ENCODE measurements around the gene SENP8.

SENP8 gene

DNA sequence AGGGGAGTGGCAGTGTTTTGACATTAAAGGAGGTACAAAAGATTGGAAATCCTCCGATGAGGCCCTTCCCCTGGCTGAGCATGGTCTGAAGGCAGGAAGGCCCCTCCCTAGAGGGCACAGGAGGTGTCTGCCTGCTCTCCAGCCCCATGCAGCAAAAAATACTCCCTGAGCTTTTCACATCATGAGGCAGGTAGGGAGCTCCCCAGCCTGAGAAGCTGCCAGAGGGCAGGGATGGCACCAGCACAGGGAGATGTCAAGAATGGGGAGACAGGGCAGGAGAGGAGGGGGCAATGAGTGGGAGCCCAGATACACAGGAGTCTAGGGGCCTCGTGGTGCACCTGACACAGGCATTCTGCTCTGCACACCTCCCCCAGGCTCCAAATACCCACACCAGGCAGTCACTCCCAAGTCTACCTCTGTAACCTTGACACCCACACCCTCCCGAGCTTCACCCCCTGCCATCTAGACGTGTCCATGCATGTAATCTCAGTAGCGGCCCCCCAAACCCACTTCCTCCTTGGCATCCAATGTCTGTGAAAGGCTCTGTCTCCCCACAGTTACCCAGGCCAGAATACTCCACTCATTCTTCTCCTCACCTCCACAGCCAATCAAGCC is 56.5 kb downstream of the SENP8 start:
- Histone ChIP-seq H4K20me1 (ENCODE audit: low read depth, low read length) (no peaks in the 10 kb centered on the region), H2AFZ (ENCODE audit: low read depth, low read length, severe bottlenecking) (no peak overlapping the region), H3K79me2 (ENCODE audit: insufficient read depth, low read length) (no peaks in the 10 kb centered on the region), H3K36me3 (ENCODE audit: low read length) (no peaks in the 10 kb centered on the region), H3K9me3 (ENCODE audit: insufficient read depth, low read length) (no peaks in the 10 kb centered on the region), H3K27ac (ENCODE audit: low read depth, low read length) (no peak overlapping the region), H3K9me2 (replicated peaks; ENCODE audit: insufficient read depth, low read length) (no peaks in the 10 kb centered on the region), H3F3A (ENCODE audit: insufficient read depth) (no peaks in the 10 kb centered on the region), H3K4me3 (ENCODE audit: insufficient read depth, low read length, poor library complexity, severe bottlenecking) (no peak overlapping the region), H3K9ac (ENCODE audit: low read length) (no peak overlapping the region), H3K4me2 (ENCODE audit: low read depth, low read length, poor library complexity, severe bottlenecking) (no peak overlapping the region), H3K27me3 (ENCODE audit: low read length) (no peaks in the 10 kb centered on the region)
- no peak for TF ChIP-seq EZH2phosphoT487 (conservative IDR thresholded peaks at IDR 0.05; ENCODE audit: low read length)
- TF ChIP-seq, protein P1, sequence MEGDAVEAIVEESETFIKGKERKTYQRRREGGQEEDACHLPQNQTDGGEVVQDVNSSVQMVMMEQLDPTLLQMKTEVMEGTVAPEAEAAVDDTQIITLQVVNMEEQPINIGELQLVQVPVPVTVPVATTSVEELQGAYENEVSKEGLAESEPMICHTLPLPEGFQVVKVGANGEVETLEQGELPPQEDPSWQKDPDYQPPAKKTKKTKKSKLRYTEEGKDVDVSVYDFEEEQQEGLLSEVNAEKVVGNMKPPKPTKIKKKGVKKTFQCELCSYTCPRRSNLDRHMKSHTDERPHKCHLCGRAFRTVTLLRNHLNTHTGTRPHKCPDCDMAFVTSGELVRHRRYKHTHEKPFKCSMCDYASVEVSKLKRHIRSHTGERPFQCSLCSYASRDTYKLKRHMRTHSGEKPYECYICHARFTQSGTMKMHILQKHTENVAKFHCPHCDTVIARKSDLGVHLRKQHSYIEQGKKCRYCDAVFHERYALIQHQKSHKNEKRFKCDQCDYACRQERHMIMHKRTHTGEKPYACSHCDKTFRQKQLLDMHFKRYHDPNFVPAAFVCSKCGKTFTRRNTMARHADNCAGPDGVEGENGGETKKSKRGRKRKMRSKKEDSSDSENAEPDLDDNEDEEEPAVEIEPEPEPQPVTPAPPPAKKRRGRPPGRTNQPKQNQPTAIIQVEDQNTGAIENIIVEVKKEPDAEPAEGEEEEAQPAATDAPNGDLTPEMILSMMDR (IDR thresholded peaks at IDR 0.05; ENCODE audit: insufficient read depth, low read length, poor library complexity, severe bottlenecking) = no peak

DNA sequence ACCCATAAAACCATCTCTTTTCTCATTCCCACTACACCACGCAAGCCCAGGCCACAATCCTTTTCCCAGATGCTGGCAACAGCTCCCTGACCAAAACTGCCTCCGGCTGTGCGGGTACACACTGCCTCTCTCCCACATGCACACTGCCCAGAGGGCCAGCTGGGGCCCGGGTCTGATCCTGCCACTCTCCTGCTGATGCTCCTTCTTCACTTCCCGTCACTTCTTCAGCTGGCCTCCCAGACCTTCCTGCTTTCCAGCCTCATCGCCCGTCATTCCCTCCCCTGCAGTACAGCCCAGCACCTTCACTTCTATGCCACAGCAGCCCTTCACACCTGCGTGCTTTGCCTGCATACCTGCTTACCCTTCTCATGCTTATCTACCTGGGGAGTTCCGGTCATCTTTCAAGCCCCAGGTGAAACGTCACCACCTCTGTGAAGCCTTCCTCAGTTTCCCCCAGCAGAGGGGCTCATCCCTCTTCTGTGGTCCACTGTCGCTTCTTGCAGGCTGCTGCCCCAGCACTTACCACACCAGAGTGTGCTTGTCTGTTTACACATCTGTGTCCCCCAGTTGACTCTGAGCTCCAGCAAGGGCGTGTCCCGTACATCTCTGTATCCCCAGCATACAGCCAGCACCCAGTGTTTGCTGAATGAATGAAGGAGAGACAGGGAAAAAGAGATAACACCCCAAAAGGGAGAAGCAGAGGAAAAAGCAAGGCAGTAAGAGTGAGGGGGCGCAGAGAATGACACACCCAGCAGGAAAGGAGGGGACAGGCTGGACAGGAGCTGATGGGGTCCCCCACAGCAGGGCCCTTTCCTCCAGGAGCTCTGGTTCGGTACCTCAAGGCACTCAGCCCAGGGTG is 57.2 kb downstream of the SENP8 start:
- H3K27me3 ChIP-seq (ENCODE audit: low read length) = no peaks in the 10 kb centered on the region

DNA sequence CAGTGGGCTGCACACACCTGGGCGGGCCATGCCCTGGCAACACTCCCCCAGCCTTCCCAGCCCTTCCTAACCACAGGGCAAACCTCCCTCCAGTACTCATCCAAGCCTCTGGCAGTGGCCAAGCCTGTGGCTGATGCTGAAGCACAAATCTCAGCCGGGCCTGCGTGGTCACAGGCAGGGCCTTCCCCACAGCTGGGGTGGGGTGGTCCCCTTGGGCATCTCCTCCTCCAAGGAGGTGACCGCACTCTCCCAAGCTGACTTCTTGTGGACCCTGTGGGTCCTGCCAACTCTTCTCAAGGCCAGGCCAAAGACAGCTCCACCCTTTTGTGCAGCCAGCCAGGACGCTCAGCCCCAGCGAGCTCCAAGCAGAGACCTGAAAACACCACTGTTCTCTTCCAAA is 58.0 kb downstream of the SENP8 start:
- H3F3A ChIP-seq (ENCODE audit: insufficient read depth) = no peaks in the 10 kb centered on the region
- H3K79me2 ChIP-seq (ENCODE audit: insufficient read depth, low read length) = no peaks in the 10 kb centered on the region
- no peak overlapping the region for H3K9ac ChIP-seq (ENCODE audit: low read length)
- H3K4me3 ChIP-seq (ENCODE audit: insufficient read depth, low read length, poor library complexity, severe bottlenecking) = no peak overlapping the region
- H3K27ac ChIP-seq (ENCODE audit: low read depth, low read length) = no peak overlapping the region
- no peak overlapping the region for H2AFZ ChIP-seq (ENCODE audit: low read depth, low read length, severe bottlenecking)
- H3K27me3 ChIP-seq (ENCODE audit: low read length) = no peaks in the 10 kb centered on the region
- TF ChIP-seq, protein P1 (IDR thresholded peaks at IDR 0.05; ENCODE audit: insufficient read depth, low read length, poor library complexity, severe bottlenecking) = no peak
- no peak for TF ChIP-seq EZH2phosphoT487 (conservative IDR thresholded peaks at IDR 0.05; ENCODE audit: low read length)
- H3K36me3 ChIP-seq (ENCODE audit: low read length) = no peaks in the 10 kb centered on the region
- no peak overlapping the region for H3K4me2 ChIP-seq (ENCODE audit: low read depth, low read length, poor library complexity, severe bottlenecking)
- H3K9me3 ChIP-seq (ENCODE audit: insufficient read depth, low read length) = no peaks in the 10 kb centered on the region
- no peaks in the 10 kb centered on the region for H4K20me1 ChIP-seq (ENCODE audit: low read depth, low read length)
- no peaks in the 10 kb centered on the region for H3K9me2 ChIP-seq (replicated peaks; ENCODE audit: insufficient read depth, low read length)

More for the DNA sequence above, 57.2 kb downstream of the SENP8 start:
- no peaks in the 10 kb centered on the region for H4K20me1 ChIP-seq (ENCODE audit: low read depth, low read length)
- H3K9me3 ChIP-seq (ENCODE audit: insufficient read depth, low read length) = no peaks in the 10 kb centered on the region
- H3K4me2 ChIP-seq (ENCODE audit: low read depth, low read length, poor library complexity, severe bottlenecking) = no peak overlapping the region
- H2AFZ ChIP-seq (ENCODE audit: low read depth, low read length, severe bottlenecking) = no peak overlapping the region
- H3K27ac ChIP-seq (ENCODE audit: low read depth, low read length) = no peak overlapping the region
- TF ChIP-seq, protein P1 (IDR thresholded peaks at IDR 0.05; ENCODE audit: insufficient read depth, low read length, poor library complexity, severe bottlenecking) = no peak
- TF ChIP-seq EZH2phosphoT487 (conservative IDR thresholded peaks at IDR 0.05; ENCODE audit: low read length) = no peak
- H3K9ac ChIP-seq (ENCODE audit: low read length) = no peak overlapping the region
- no peaks in the 10 kb centered on the region for H3K36me3 ChIP-seq (ENCODE audit: low read length)
- no peaks in the 10 kb centered on the region for H3K79me2 ChIP-seq (ENCODE audit: insufficient read depth, low read length)
- no peaks in the 10 kb centered on the region for H3K9me2 ChIP-seq (replicated peaks; ENCODE audit: insufficient read depth, low read length)
- no peaks in the 10 kb centered on the region for H3F3A ChIP-seq (ENCODE audit: insufficient read depth)
- H3K4me3 ChIP-seq (ENCODE audit: insufficient read depth, low read length, poor library complexity, severe bottlenecking) = no peak overlapping the region
